T1000 (cell line): ENCODE data around the gene TMEM30B.

Experiments
- DNase-seq: peaks from one replicate; lab custom pipeline; 2025; ENCODE audit warnings: mixed read lengths; lab: John Stamatoyannopoulos, UW

Gene TMEM30B

GRCh38 chr14:61233436-61233956, 47.6 kb downstream of the TMEM30B start:
- no peak for DNase-seq

- DNase-seq: no peak
These were observed 49.3 kb downstream of the TMEM30B start for GRCh38 chr14:61231810-61232209.

GRCh38 chr14:61229981-61230380, 51.2 kb downstream of the TMEM30B start:
- no peak for DNase-seq

- DNase-seq: no peak
These were observed 51.7 kb downstream of the TMEM30B start for GRCh38 chr14:61229475-61229888.

GRCh38 chr14:61227884-61228591, 53.1 kb downstream of the TMEM30B start:
- no peak for DNase-seq
